Karpas-422 (cell line): ENCODE data around the gene LCE2D. TPM values are rescaled to one million over a fixed set of nuclear protein-coding genes. Genes with fewer than 3 reads are reported as not detected.

Source experiments
- DNase-seq: peaks from one replicate; pipeline ENCODE4 v3.0.0-alpha.2; 2015
- H2AFZ ChIP-seq: fragments of 200-600 bp; sonication (generic); 2 replicates; pipeline ENCODE4 v1.6.1; 2014; ENCODE audit warnings: antibody characterized with exemption, low read length, mixed read lengths
- H3K27ac ChIP-seq: fragments of 200-600 bp; sonication (generic); 2 replicates; pipeline ENCODE4 v1.5.1; 2014; ENCODE audit warnings: mild to moderate bottlenecking, low read length, moderate library complexity
- H3K27me3 ChIP-seq: fragments of 200-600 bp; sonication (generic); 2 replicates; pipeline ENCODE4 v1.6.1; 2014; ENCODE audit warnings: low read length, mixed read lengths
- H3K36me3 ChIP-seq: fragments of 200-600 bp; sonication (generic); 2 replicates; pipeline ENCODE4 v1.6.1; 2014; ENCODE audit warnings: low read length, mixed read lengths; ENCODE audit not compliant: insufficient read depth
- H3K4me1 ChIP-seq: fragments of 200-600 bp; sonication (generic); 2 replicates; pipeline ENCODE4 v1.6.1; 2014; ENCODE audit warnings: mild to moderate bottlenecking, low read length, mixed read lengths
- H3K4me2 ChIP-seq: fragments of 200-600 bp; sonication (generic); 2 replicates; pipeline ENCODE4 v1.6.1; 2014; ENCODE audit warnings: low read length, low read depth, mild to moderate bottlenecking; ENCODE audit not compliant: poor library complexity, severe bottlenecking
- H3K4me3 ChIP-seq: fragments of 200-600 bp; sonication (generic); 2 replicates; pipeline ENCODE4 v1.5.1; 2014; ENCODE audit warnings: mild to moderate bottlenecking, antibody characterized with exemption, low read length, mixed read lengths
- H3K79me2 ChIP-seq: fragments of 200-600 bp; sonication (generic); 2 replicates; pipeline ENCODE4 v1.6.1; 2014; ENCODE audit warnings: mild to moderate bottlenecking, low read length, mixed read lengths
- H3K9ac ChIP-seq: fragments of 200-600 bp; sonication (generic); 2 replicates; pipeline ENCODE4 v1.6.0; 2014; ENCODE audit warnings: low read length
- H3K9me2 ChIP-seq: fragments of 200-600 bp; sonication (generic), shearing (Covaris generic); replicated peaks from 2 replicates; pipeline ENCODE4 v1.6.0; 2014; ENCODE audit warnings: mild to moderate bottlenecking, low read length, moderate library complexity; ENCODE audit not compliant: insufficient read depth
- H3K9me3 ChIP-seq: fragments of 300-700, 200-600 bp; sonication (generic); 2 replicates; pipeline ENCODE4 v1.6.1; 2014; ENCODE audit warnings: low read length, mixed read lengths
- H4K20me1 ChIP-seq: fragments of 200-600 bp; sonication (generic); 2 replicates; pipeline ENCODE4 v1.6.1; 2014; ENCODE audit warnings: mild to moderate bottlenecking, antibody characterized with exemption, low read length, low read depth; ENCODE audit not compliant: insufficient read depth
- total RNA-seq: library from RNA; depleted of rRNA; stranded (reverse); fragments of >200 nt; shearing (Covaris generic); gene quantifications from 2 replicates; pipeline ENCODE4 v1.2.3, GENCODE V29; 2014; ENCODE audit warnings: low replicate concordance; rRNA removed

Gene LCE2D
- not detected in 2 replicates for total RNA-seq

GRCh38 chr1:152663098-152663497, at the start of gene LCE2D:
Gene LCE2D, plus strand, starts transcription at chr1:152663380. Its CDS starts 726 bp downstream, at chr1:152664106.
- H3K9ac ChIP-seq, result no peak within 1 kb of the TSS
- H3K36me3 ChIP-seq, result no peaks in the 10 kb centered on the region
- no peaks in the 10 kb centered on the region for H3K9me2 ChIP-seq

DNA sequence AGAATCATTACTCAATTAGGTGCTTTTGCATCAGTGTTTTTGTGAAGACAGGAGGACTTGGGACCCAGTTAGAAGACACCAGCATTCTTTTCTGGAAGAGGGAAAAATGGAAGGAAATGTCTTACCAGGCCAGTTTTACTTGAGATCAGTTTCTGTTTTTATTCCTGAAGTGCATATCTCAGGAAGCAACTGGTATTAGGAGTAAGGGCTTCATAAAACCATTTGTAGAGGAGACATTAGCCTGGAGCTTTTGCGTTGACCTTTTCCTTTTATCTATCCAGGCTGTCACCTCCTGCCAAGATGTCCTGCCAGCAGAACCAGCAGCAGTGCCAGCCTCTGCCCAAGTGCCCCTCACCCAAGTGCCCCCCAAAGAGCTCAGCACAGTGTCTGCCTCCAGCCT, 49.7 kb upstream of the LCE2D start, which contains the start of gene LCE3B:
Gene LCE3B, plus strand, starts transcription at position 301 of the 400 bp plus-strand sequence. Its CDS starts 0 bp downstream, at position 301.
- no peaks in the 10 kb centered on the region for H3K27me3 ChIP-seq
- no peaks in the 10 kb centered on the region for H4K20me1 ChIP-seq
- H3K9me3 ChIP-seq, result peaks cover 8% of the 10 kb centered on the region
- no peak within 1 kb of the TSS for H3K9ac ChIP-seq
- H3K36me3 ChIP-seq, result no peaks in the 10 kb centered on the region
- no peaks in the 10 kb centered on the region for H3K4me1 ChIP-seq
- no peaks in the 10 kb centered on the region for H3K9me2 ChIP-seq
- H3K27ac ChIP-seq, result no peak within 1 kb of the TSS
- H3K79me2 ChIP-seq, result no peaks in the 10 kb centered on the region
- DNase-seq, result no peak
- H2AFZ ChIP-seq, result no peak within 1 kb of the TSS
- H3K4me2 ChIP-seq, result no peak within 1 kb of the TSS
- no peak within 1 kb of the TSS for H3K4me3 ChIP-seq

More at GRCh38 chr1:152663098-152663497, at the start of gene LCE2D:
- no peaks in the 10 kb centered on the region for H3K27me3 ChIP-seq
- no peak for DNase-seq
- no peaks in the 10 kb centered on the region for H3K9me3 ChIP-seq
- no peak within 1 kb of the TSS for H2AFZ ChIP-seq
- no peaks in the 10 kb centered on the region for H3K4me1 ChIP-seq
- no peaks in the 10 kb centered on the region for H3K79me2 ChIP-seq
- no peaks in the 10 kb centered on the region for H4K20me1 ChIP-seq
- no peak within 1 kb of the TSS for H3K27ac ChIP-seq
- no peak within 1 kb of the TSS for H3K4me3 ChIP-seq
- H3K4me2 ChIP-seq, result no peak within 1 kb of the TSS

- Histone ChIP-seq H2AFZ (no peak overlapping the region), H3K79me2 (no peaks in the 10 kb centered on the region), H3K4me3 (no peak overlapping the region), H3K27me3 (no peaks in the 10 kb centered on the region; the same call in 1 of the 2 replicates), H4K20me1 (no peaks in the 10 kb centered on the region), H3K27ac (no peak overlapping the region), H3K4me2 (no peak overlapping the region), H3K36me3 (no peaks in the 10 kb centered on the region), H3K9me2 (no peaks in the 10 kb centered on the region), H3K9ac (no peak overlapping the region), H3K4me1 (no peaks in the 10 kb centered on the region), H3K9me3 (peaks cover 19% of the 10 kb centered on the region)
- DNase-seq, result no peak
Measured at GRCh38 chr1:152621993-152622392, 41.2 kb upstream of the LCE2D start.

- peak; percentile 2 for DNase-seq
- H3K9me3 ChIP-seq, result peaks cover 19% of the 10 kb centered on the region
- no peak within 1 kb of the TSS for H3K4me3 ChIP-seq
- no peak within 1 kb of the TSS for H3K27ac ChIP-seq
- no peaks in the 10 kb centered on the region for H3K36me3 ChIP-seq
- no peak within 1 kb of the TSS for H3K9ac ChIP-seq
- H3K9me2 ChIP-seq, result no peaks in the 10 kb centered on the region
- no peaks in the 10 kb centered on the region for H3K4me1 ChIP-seq
- H2AFZ ChIP-seq, result no peak within 1 kb of the TSS
- H4K20me1 ChIP-seq, result no peaks in the 10 kb centered on the region
- no peaks in the 10 kb centered on the region for H3K79me2 ChIP-seq
- H3K4me2 ChIP-seq, result no peak within 1 kb of the TSS
- no peaks in the 10 kb centered on the region; the same call in 1 of the 2 replicates for H3K27me3 ChIP-seq
Measured at GRCh38 chr1:152622803-152623202, 40.4 kb upstream of the LCE2D start, which contains the start of gene LCE3A. Gene LCE3A, minus strand, starts transcription at chr1:152623103. Its CDS starts 0 bp downstream, at chr1:152623103.

GRCh38 chr1:152623203-152623844, 39.9 kb upstream of the LCE2D start:
- H3K36me3 ChIP-seq, result no peaks in the 10 kb centered on the region
- H3K4me3 ChIP-seq, result no peak overlapping the region
- H3K9ac ChIP-seq, result no peak overlapping the region
- no peak overlapping the region for H3K4me2 ChIP-seq
- no peaks in the 10 kb centered on the region for H3K9me2 ChIP-seq
- no peaks in the 10 kb centered on the region; the same call in 1 of the 2 replicates for H3K27me3 ChIP-seq
- no peak overlapping the region for H3K27ac ChIP-seq
- peak; percentile 57 for DNase-seq
- peaks cover 14% of the 10 kb centered on the region for H3K9me3 ChIP-seq
- no peaks in the 10 kb centered on the region for H4K20me1 ChIP-seq
- H2AFZ ChIP-seq, result no peak overlapping the region
- no peaks in the 10 kb centered on the region for H3K79me2 ChIP-seq
- H3K4me1 ChIP-seq, result no peaks in the 10 kb centered on the region

GRCh38 chr1:152626744-152627143, 36.4 kb upstream of the LCE2D start:
- no peaks in the 10 kb centered on the region for H3K9me3 ChIP-seq
- H3K79me2 ChIP-seq, result no peaks in the 10 kb centered on the region
- H3K27me3 ChIP-seq, result no peaks in the 10 kb centered on the region
- H2AFZ ChIP-seq, result no peak overlapping the region
- H4K20me1 ChIP-seq, result no peaks in the 10 kb centered on the region
- no peaks in the 10 kb centered on the region for H3K4me1 ChIP-seq
- DNase-seq, result no peak
- no peaks in the 10 kb centered on the region for H3K9me2 ChIP-seq
- H3K4me2 ChIP-seq, result no peak overlapping the region
- no peak overlapping the region for H3K27ac ChIP-seq
- no peak overlapping the region for H3K4me3 ChIP-seq
- H3K36me3 ChIP-seq, result no peaks in the 10 kb centered on the region
- H3K9ac ChIP-seq, result no peak overlapping the region

DNA sequence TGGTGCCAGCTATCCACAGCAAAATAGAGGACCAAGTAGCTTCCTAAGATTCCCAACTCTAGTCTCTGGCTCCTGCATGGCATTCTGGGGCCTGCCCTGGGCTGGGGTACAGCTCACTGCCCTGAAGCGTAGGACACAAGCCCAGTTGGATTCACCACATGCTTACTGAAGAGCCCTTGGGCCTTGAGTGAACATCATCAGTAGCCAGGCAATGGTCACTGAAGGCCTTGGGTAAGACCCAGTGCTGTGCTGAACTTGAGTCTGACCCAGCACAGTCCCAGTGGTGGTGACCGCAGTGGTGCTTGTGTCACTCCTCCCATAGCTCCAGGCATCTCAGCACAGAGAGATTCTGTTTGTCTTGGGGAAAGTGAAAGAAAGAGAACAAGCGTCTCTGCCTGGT, 32.6 kb upstream of the LCE2D start:
- Histone ChIP-seq H3K4me1 (no peaks in the 10 kb centered on the region), H3K9me2 (no peaks in the 10 kb centered on the region), H4K20me1 (no peaks in the 10 kb centered on the region), H3K4me2 (no peak overlapping the region), H3K36me3 (no peaks in the 10 kb centered on the region), H2AFZ (no peak overlapping the region), H3K27me3 (no peaks in the 10 kb centered on the region), H3K4me3 (no peak overlapping the region), H3K27ac (no peak overlapping the region), H3K79me2 (no peaks in the 10 kb centered on the region), H3K9ac (no peak overlapping the region), H3K9me3 (no peaks in the 10 kb centered on the region)
- no peak for DNase-seq

GRCh38 chr1:152640351-152640750, 22.8 kb upstream of the LCE2D start:
- Histone ChIP-seq H3K9me3 (no peaks in the 10 kb centered on the region), H3K4me3 (no peak overlapping the region), H3K4me1 (no peaks in the 10 kb centered on the region), H3K9me2 (no peaks in the 10 kb centered on the region), H3K36me3 (no peaks in the 10 kb centered on the region), H2AFZ (no peak overlapping the region), H3K27ac (no peak overlapping the region), H4K20me1 (no peaks in the 10 kb centered on the region), H3K9ac (no peak overlapping the region), H3K79me2 (no peaks in the 10 kb centered on the region), H3K27me3 (no peaks in the 10 kb centered on the region), H3K4me2 (no peak overlapping the region)
- no peak for DNase-seq
